Measurements from ENCODE around the gene SCAF11.

GRCh38 chr12:45946435-45946834 lies 43.9 kb downstream of the SCAF11 start:
- TF ChIP-seq POLR2A (IDR thresholded peaks at IDR 0.05; ENCODE audit: low read length), result no peak
- TF ChIP-seq GATA1 (IDR thresholded peaks at IDR 0.05; ENCODE audit: low read depth, low read length), result no peak
